ENCODE measurements around the gene CNKSR1. TPM values are rescaled to one million over a fixed set of nuclear protein-coding genes. Genes with fewer than 3 reads are reported as not detected.

Gene CNKSR1
- polyA plus RNA-seq, 3 donors, result 1.4 TPM; not detected in 2

- Histone ChIP-seq H4K20me1 (ENCODE audit: insufficient read depth, low read length) (no peaks in the 10 kb centered on the region), H3K9me3 (replicated peaks in 1 of 2; ENCODE audit: control insufficient read depth in 1 of 2, insufficient read depth in 1 of 2, low read length in 2 of 2) (no peaks in the 10 kb centered on the region), H3K79me2 (ENCODE audit: insufficient read depth, low read length) (no peaks in the 10 kb centered on the region), H3K27me3 (ENCODE audit: control insufficient read depth in 2 of 2, insufficient read depth in 2 of 2, low read length in 2 of 2) (peaks cover 15 to 66% of the 10 kb centered on the region in 2 donors), H3K4me2 (replicated peaks; ENCODE audit: extremely low read depth, low read length, poor library complexity, severe bottlenecking) (peak overlapping the region; percentile 88), H3K27ac (ENCODE audit: low read depth in 1 of 2, low read length in 2 of 2) (no peak overlapping the region), H3K4me1 (ENCODE audit: control insufficient read depth in 1 of 2, insufficient read depth in 2 of 2, low read length in 2 of 2) (peaks cover 22 to 31% of the 10 kb centered on the region in 2 donors), H3K9ac (ENCODE audit: insufficient read depth, low read length, poor library complexity, severe bottlenecking) (peak overlapping the region; percentile 40), H2AFZ (ENCODE audit: insufficient read depth, low read depth, low read length, poor library complexity, severe bottlenecking) (peak overlapping the region; percentile 85), H3K36me3 (replicated peaks in 1 of 2; ENCODE audit: control insufficient read depth in 1 of 2, insufficient read depth in 2 of 2, low read length in 2 of 2) (no peaks in the 10 kb centered on the region), H3K4me3 (replicated peaks in 1 of 3; ENCODE audit: low read depth in 2 of 3, low read length in 3 of 3) (peak overlapping the region in 1 of 3 experiments; percentile 75)
- Mint-ChIP-seq H3K36me3 (peaks cover 0 to 2% of the 10 kb centered on the region in 2 donors), H3K27ac (peak overlapping the region in 1 of 7 donors; percentile 70), H3K4me3 (peak overlapping the region in 1 of 2 donors; percentile 85), H3K9me3 (peaks cover 0 to 8% (median 0%) of the 10 kb centered on the region in 7 donors), H3K27me3 (ENCODE audit: low read depth in 3 of 3) (peaks cover 70 to 79% (median 71%) of the 10 kb centered on the region in 3 donors), H3K4me1 (peaks cover 23% of the 10 kb centered on the region)
- WGBS (ENCODE audit: insufficient coverage), result 68% methylated on average over 17 of the region's 18 CpGs
- intact Hi-C loops (cut with micrococcal nuclease), result loop anchor here in 1 of 2 donors (5.0 kb wide), 2 partner anchors 38 to 53 kb away; no protein-coding TSS in a partner anchor
- TF ChIP-seq CTCF (IDR thresholded peaks at IDR 0.05), result no peak
- DNase-seq, result no peak
These were observed 16.5 kb upstream of the CNKSR1 start for GRCh38 chr1:26160527-26161414.

GRCh38 chr1:26161415-26162219, 15.7 kb upstream of the CNKSR1 start:
- TF ChIP-seq CTCF (IDR thresholded peaks at IDR 0.05), result peak; percentile 9
- peak overlapping the region; percentile 85 for H2AFZ ChIP-seq (ENCODE audit: insufficient read depth, low read depth, low read length, poor library complexity, severe bottlenecking)
- H3K4me3 ChIP-seq (replicated peaks in 1 of 3; ENCODE audit: low read depth in 2 of 3, low read length in 3 of 3), result peak overlapping the region; percentile 26 to 75 (median 34)
- H3K27ac ChIP-seq (ENCODE audit: low read depth in 1 of 2, low read length in 2 of 2), result no peak overlapping the region
- Mint-ChIP-seq H3K4me3 (peak overlapping the region; percentile 74 to 92), H3K4me1 (peaks cover 22% of the 10 kb centered on the region), H3K9me3 (peaks cover 0 to 8% (median 0%) of the 10 kb centered on the region in 7 donors), H3K27me3 (ENCODE audit: low read depth in 3 of 3) (peaks cover 66 to 70% (median 67%) of the 10 kb centered on the region in 3 donors), H3K27ac (no peak overlapping the region), H3K36me3 (peaks cover 0 to 2% of the 10 kb centered on the region in 2 donors)
- H3K9ac ChIP-seq (ENCODE audit: insufficient read depth, low read length, poor library complexity, severe bottlenecking), result peak overlapping the region; percentile 40
- H3K9me3 ChIP-seq (replicated peaks in 1 of 2; ENCODE audit: control insufficient read depth in 1 of 2, insufficient read depth in 1 of 2, low read length in 2 of 2), result no peaks in the 10 kb centered on the region
- no peaks in the 10 kb centered on the region for H3K79me2 ChIP-seq (ENCODE audit: insufficient read depth, low read length)
- 4% methylated on average over 98 of the region's 98 CpGs for WGBS (ENCODE audit: insufficient coverage)
- peak overlapping the region; percentile 88 for H3K4me2 ChIP-seq (replicated peaks; ENCODE audit: extremely low read depth, low read length, poor library complexity, severe bottlenecking)
- H4K20me1 ChIP-seq (ENCODE audit: insufficient read depth, low read length), result no peaks in the 10 kb centered on the region
- no peaks in the 10 kb centered on the region for H3K36me3 ChIP-seq (replicated peaks in 1 of 2; ENCODE audit: control insufficient read depth in 1 of 2, insufficient read depth in 2 of 2, low read length in 2 of 2)
- H3K27me3 ChIP-seq (ENCODE audit: control insufficient read depth in 2 of 2, insufficient read depth in 2 of 2, low read length in 2 of 2), result peaks cover 13 to 57% of the 10 kb centered on the region in 2 donors
- H3K4me1 ChIP-seq (ENCODE audit: control insufficient read depth in 1 of 2, insufficient read depth in 2 of 2, low read length in 2 of 2), result peaks cover 22 to 31% of the 10 kb centered on the region in 2 donors
- intact Hi-C loops (cut with micrococcal nuclease), result loop anchor here in 1 of 2 donors (5.0 kb wide), 2 partner anchors 39 to 54 kb away; no protein-coding TSS in a partner anchor
- DNase-seq, result peak; percentile 43 to 61 (median 47)

Measured in CD14-positive monocyte (primary cell).